Fibroblast of villous mesenchyme (primary cell): Measurements from ENCODE around the gene PGGHG. TPM values are rescaled to one million over a fixed set of nuclear protein-coding genes. Genes with fewer than 3 reads are reported as not detected.

ENCODE experiments used
- DNase-seq: peaks from one replicate; pipeline ENCODE4 v3.0.0-alpha.2; 2010; ENCODE audit warnings: low read depth
- H3K4me3 ChIP-seq: 2 replicates; pipeline ENCODE4 v1.5.1; 2011; ENCODE audit warnings: low read depth, mild to moderate bottlenecking, low read length
- CTCF ChIP-seq: IDR thresholded peaks from 2 replicates; pipeline ENCODE4 v1.5.1; 2012; ENCODE audit warnings: low read depth, mild to moderate bottlenecking, low read length; ENCODE audit not compliant: insufficient read depth
- total RNA-seq: library from RNA; depleted of rRNA; stranded (reverse); fragments of >200 nt; gene quantifications from 2 replicates; pipeline ENCODE4 v1.2.3, GENCODE V29; 2012

PGGHG gene
- total RNA-seq, 1 donor, result 7.8 TPM

- no peak for DNase-seq
- no peak overlapping the region for H3K4me3 ChIP-seq
- no peak for TF ChIP-seq CTCF
These were observed 7.3 kb upstream of the PGGHG start for GRCh38 chr11:281486-282161.

DNA sequence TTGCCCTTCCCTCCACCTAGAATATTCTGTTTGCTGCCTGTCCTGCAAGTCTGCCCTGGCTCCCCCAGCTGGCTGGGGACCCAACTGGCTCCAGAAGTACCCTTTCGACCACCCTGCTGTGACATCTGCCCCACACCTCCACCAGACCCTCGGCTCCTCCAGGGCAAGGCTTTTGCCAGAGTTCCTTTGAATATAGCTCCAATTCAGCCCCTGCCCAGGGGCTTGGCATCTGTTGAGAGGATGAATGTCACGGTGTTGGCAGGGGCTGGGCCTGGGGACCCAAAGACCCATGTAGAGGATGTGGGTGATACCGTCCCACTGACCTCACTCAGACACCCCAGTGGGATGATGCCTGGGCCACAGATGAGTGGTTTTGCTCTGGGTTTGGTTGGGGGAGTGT is 6.8 kb upstream of the PGGHG start:
- no peak for TF ChIP-seq CTCF
- no peak for DNase-seq
- no peak overlapping the region for H3K4me3 ChIP-seq

- no peak for TF ChIP-seq CTCF
- no peak for DNase-seq
- no peak overlapping the region for H3K4me3 ChIP-seq
These were observed 6.1 kb upstream of the PGGHG start for GRCh38 chr11:282630-283360.

GRCh38 chr11:283405-284104 is 5.4 kb upstream of the PGGHG start:
- no peak for TF ChIP-seq CTCF
- H3K4me3 ChIP-seq, result no peak overlapping the region
- DNase-seq, result no peak

DNA sequence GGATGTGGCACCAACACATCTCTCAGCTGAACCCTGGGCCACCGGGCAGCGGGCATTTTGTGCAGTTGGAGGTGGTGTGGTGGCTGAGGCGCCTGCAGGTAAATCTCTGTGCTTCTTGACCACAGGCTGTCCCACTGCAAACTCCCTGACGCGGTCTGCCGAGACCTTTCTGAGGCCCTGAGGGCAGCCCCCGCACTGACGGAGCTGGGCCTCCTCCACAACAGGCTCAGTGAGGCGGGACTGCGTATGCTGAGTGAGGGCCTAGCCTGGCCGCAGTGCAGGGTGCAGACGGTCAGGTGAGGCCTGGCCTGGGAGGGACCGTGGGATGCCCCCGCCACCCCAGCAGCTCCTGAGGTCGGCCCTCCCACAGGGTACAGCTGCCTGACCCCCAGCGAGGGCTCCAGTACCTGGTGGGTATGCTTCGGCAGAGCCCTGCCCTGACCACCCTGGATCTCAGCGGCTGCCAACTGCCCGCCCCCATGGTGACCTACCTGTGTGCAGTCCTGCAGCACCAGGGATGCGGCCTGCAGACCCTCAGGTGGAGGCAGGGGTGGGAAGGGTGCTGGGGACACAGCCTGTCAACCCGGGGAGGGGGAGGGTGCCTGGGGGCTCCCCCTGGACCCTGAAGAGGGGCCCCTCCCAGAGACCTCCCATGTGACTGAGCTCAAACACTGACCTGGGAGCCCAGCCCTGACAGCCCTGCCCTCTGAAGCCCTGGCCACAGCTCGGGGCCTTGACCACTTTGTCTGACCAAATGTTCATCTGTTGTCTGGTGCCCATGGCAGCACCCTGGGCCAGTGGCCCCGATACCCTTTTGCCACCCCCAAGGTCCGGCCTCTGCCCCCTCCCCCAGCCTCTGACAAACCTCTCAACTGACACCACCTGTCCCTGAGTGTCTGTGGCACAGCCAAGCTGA is 4.6 kb upstream of the PGGHG start:
- no peak overlapping the region for H3K4me3 ChIP-seq
- DNase-seq, result no peak
- no peak for TF ChIP-seq CTCF
